ENCODE measurements around the gene CDC42. TPM values are rescaled to one million over a fixed set of nuclear protein-coding genes. Genes with fewer than 3 reads are reported as not detected.
"Not testable (repeated sequence)": the region's sequence is repeated elsewhere in the genome, so short reads cannot be mapped to it uniquely, and the experiment has no call there.

Gene CDC42
- total RNA-seq (100 to 1,000 TPM; 277 to 292 TPM), polyA plus RNA-seq (ENCODE audit: insufficient read length in 6 of 6) (100 to 1,000 TPM; 285 to 381 (median 351) TPM)
- long read RNA-seq, donor 1, transcript CDC42-203 (6 exons, 2,274 nt), result major isoform, 9 of 257 reads
- long read RNA-seq, donor 1, partial matches to known transcripts, result 117 of 257 reads
- long read RNA-seq, donor 1, other reads (novel, unspliced or antisense), result 127 of 257 reads
- long read RNA-seq, donor 2, partial matches to known transcripts, result 142 of 222 reads
- long read RNA-seq, donor 2, other reads (novel, unspliced or antisense), result 78 of 222 reads
- long read RNA-seq, donor 3, partial matches to known transcripts, result 0 of 84 reads
- long read RNA-seq, donor 3, other reads (novel, unspliced or antisense), result 83 of 84 reads
- long read RNA-seq, donor 4, partial matches to known transcripts, result 18 of 86 reads
- long read RNA-seq, donor 4, other reads (novel, unspliced or antisense), result 65 of 86 reads
- long read RNA-seq, donor 5, transcript CDC42-203 (6 exons, 2,274 nt), result major isoform, 6 of 187 reads
- long read RNA-seq, donor 5, partial matches to known transcripts, result 92 of 187 reads
- long read RNA-seq, donor 5, other reads (novel, unspliced or antisense), result 86 of 187 reads
- long read RNA-seq, donor 6, transcript CDC42-202 (7 exons, 2,256 nt), result major isoform, 5 of 256 reads
- long read RNA-seq, donor 6, partial matches to known transcripts, result 138 of 256 reads
- long read RNA-seq, donor 6, other reads (novel, unspliced or antisense), result 113 of 256 reads
- long read RNA-seq, donor 7, partial matches to known transcripts, result 20 of 56 reads
- long read RNA-seq, donor 7, other reads (novel, unspliced or antisense), result 35 of 56 reads
- long read RNA-seq, donor 8, partial matches to known transcripts, result 94 of 97 reads
- long read RNA-seq, donor 8, other reads (novel, unspliced or antisense), result 0 of 97 reads
- long read RNA-seq, donor 9, result 0 reads
- long read RNA-seq, donor 10, partial matches to known transcripts, result 13 of 58 reads
- long read RNA-seq, donor 10, other reads (novel, unspliced or antisense), result 40 of 58 reads
- long read RNA-seq, donor 11, transcript CDC42-201 (6 exons, 1,452 nt), result major isoform, 57 of 390 reads
- long read RNA-seq, donor 11, partial matches to known transcripts, result 237 of 390 reads
- long read RNA-seq, donor 11, other reads (novel, unspliced or antisense), result 95 of 390 reads
- long read RNA-seq, donor 12, partial matches to known transcripts, result 107 of 154 reads
- long read RNA-seq, donor 12, other reads (novel, unspliced or antisense), result 47 of 154 reads

GRCh38 chr1:22052115-22053016 is at the start of gene CDC42:
TSS of gene CDC42 (plus strand) at chr1:22052709. CDS start at chr1:22078479, 25,770 bp downstream.
- intact Hi-C loops (cut with DNase I), result no loop called here
- Histone ChIP-seq H3K36me3 (peaks cover 0 to 2% of the 10 kb centered on the region in 2 donors), H3K9me3 (no peaks in the 10 kb centered on the region), H3K4me3 (peak within 1 kb of the TSS; percentile 75), H3K27ac (peak within 1 kb of the TSS; percentile 98 to 99), H3K27me3 (no peaks in the 10 kb centered on the region), H3K4me1 (peaks cover 30 to 47% of the 10 kb centered on the region in 2 donors)
- TF ChIP-seq CTCF (IDR thresholded peaks at IDR 0.05), result no peak
- peak; percentile 98 for ATAC-seq
- peak; percentile 93 to 99 (median 98) for DNase-seq

- intact Hi-C loops (cut with DNase I); H3K4me1 ChIP-seq; ATAC-seq; H3K27ac ChIP-seq; DNase-seq; H3K9me3 ChIP-seq; H3K4me3 ChIP-seq; H3K36me3 ChIP-seq; H3K27me3 ChIP-seq: not testable (repeated sequence)
These were observed 49.6 kb upstream of the CDC42 start for GRCh38 chr1:22002875-22003274.

GRCh38 chr1:22003959-22004358 is 48.5 kb upstream of the CDC42 start:
- H3K27ac ChIP-seq; H3K36me3 ChIP-seq; H3K27me3 ChIP-seq; H3K4me1 ChIP-seq; H3K9me3 ChIP-seq; DNase-seq; H3K4me3 ChIP-seq; ATAC-seq; intact Hi-C loops (cut with DNase I): not testable (repeated sequence)

GRCh38 chr1:22005261-22006149 is 47.0 kb upstream of the CDC42 start:
- H3K9me3 ChIP-seq; H3K4me3 ChIP-seq; H3K27me3 ChIP-seq; H3K36me3 ChIP-seq; H3K4me1 ChIP-seq; DNase-seq; intact Hi-C loops (cut with DNase I); H3K27ac ChIP-seq: not testable (repeated sequence)
- ATAC-seq, result peak; percentile 91
- peak; percentile 21 to 32 for TF ChIP-seq CTCF (IDR thresholded peaks at IDR 0.05)

GRCh38 chr1:22006736-22007135 is 45.8 kb upstream of the CDC42 start:
- H3K4me1 ChIP-seq; ATAC-seq; H3K4me3 ChIP-seq; intact Hi-C loops (cut with DNase I); H3K27ac ChIP-seq; H3K36me3 ChIP-seq; DNase-seq; H3K9me3 ChIP-seq; H3K27me3 ChIP-seq: not testable (repeated sequence)

- H3K36me3 ChIP-seq; H3K4me3 ChIP-seq; DNase-seq; H3K9me3 ChIP-seq; intact Hi-C loops (cut with DNase I); H3K27ac ChIP-seq; ATAC-seq; H3K4me1 ChIP-seq; H3K27me3 ChIP-seq: not testable (repeated sequence)
These were observed 45.2 kb upstream of the CDC42 start for GRCh38 chr1:22007262-22007661.

GRCh38 chr1:22009566-22009965 is 42.9 kb upstream of the CDC42 start:
- H3K9me3 ChIP-seq; DNase-seq; ATAC-seq; intact Hi-C loops (cut with DNase I); H3K4me1 ChIP-seq; H3K4me3 ChIP-seq; H3K27ac ChIP-seq; H3K27me3 ChIP-seq; H3K36me3 ChIP-seq: not testable (repeated sequence)

- intact Hi-C loops (cut with DNase I); H3K36me3 ChIP-seq; H3K4me1 ChIP-seq; H3K27ac ChIP-seq; H3K9me3 ChIP-seq; H3K27me3 ChIP-seq; H3K4me3 ChIP-seq; ATAC-seq; DNase-seq: not testable (repeated sequence)
These were observed 39.8 kb upstream of the CDC42 start for GRCh38 chr1:22012752-22013151.
